Gastroesophageal sphincter (tissue), 4 donors: Measurements from ENCODE around the gene KRT222. TPM values are rescaled to one million over a fixed set of nuclear protein-coding genes. Genes with fewer than 3 reads are reported as not detected.

Experiments
- ATAC-seq: fragments of 150-250 bp; one replicate; pipeline ENCODE4 v1.9.1; 2016; ENCODE audit warnings: mild to moderate bottlenecking, moderate library complexity
- H3K27ac ChIP-seq, 4 donors: fragments of 200-600 bp; sonication (generic) in 3 of 4; 1 replicate in 3 of 4; 2 replicates in 1 of 4; pipeline ENCODE4 v1.5.1; 2016 to 2019
- H3K27me3 ChIP-seq: fragments of 200-600 bp; sonication (generic); one replicate; pipeline ENCODE4 v1.5.1; 2019
- H3K36me3 ChIP-seq, 2 donors: fragments of 200-600 bp; sonication (generic); one replicate each; pipeline ENCODE4 v1.5.1; 2019; ENCODE audit warnings: control low read depth in 1 of 2
- H3K4me1 ChIP-seq, 3 donors: fragments of 200-600 bp; sonication (generic); 1 replicate in 2 of 3; 2 replicates in 1 of 3; pipeline ENCODE4 v1.5.1; 2016 to 2019; ENCODE audit warnings: control low read depth in 2 of 3
- H3K4me3 ChIP-seq, 2 donors: fragments of 200-600 bp; sonication (generic); one replicate each; pipeline ENCODE4 v1.5.1; 2019; ENCODE audit warnings: mild to moderate bottlenecking in 1 of 2, moderate library complexity in 1 of 2
- H3K9me3 ChIP-seq, 3 donors: fragments of 200-600 bp; sonication (generic); one replicate each; pipeline ENCODE4 v1.5.1; 2017 to 2019; ENCODE audit warnings: control low read depth in 2 of 3
- EP300 ChIP-seq: sonication (generic); formaldehyde crosslinking; IDR thresholded peaks from one replicate; pipeline ENCODE4 v1.6.1; 2017; ENCODE audit warnings: antibody characterized with exemption, mild to moderate bottlenecking
- POLR2A ChIP-seq, 2 donors: fragments of 450-650 bp; IDR thresholded peaks; one replicate each; pipeline ENCODE4 v1.6.1; 2017; ENCODE audit warnings: antibody characterized with exemption in 2 of 2, mild to moderate bottlenecking in 2 of 2, moderate library complexity in 1 of 2
- POLR2AphosphoS5 ChIP-seq: sonication (generic); formaldehyde crosslinking; IDR thresholded peaks from one replicate; pipeline ENCODE4 v1.6.1; 2017; ENCODE audit warnings: antibody characterized with exemption
- WGBS, 2 donors: methylation state at CpG; one replicate each; pipeline ENCODE4 v1.1.5; 2018; ENCODE audit warnings: low coverage in 1 of 2; 5-methylcytosine and 5-hydroxymethylcytosine counted together
- total RNA-seq, 4 donors: library from RNA; depleted of rRNA; stranded (reverse); fragments of >200 nt; gene quantifications; one replicate each; pipeline ENCODE4 v1.1.0, GENCODE V29; 2016
- TF ChIP-seq, protein P1 (sequence below), 4 experiments: fragments of 200-600 bp in 2 of 4; fragments of 450-650 bp in 2 of 4; sonication (generic) in 1 of 4; IDR thresholded peaks; one replicate each; pipeline ENCODE4 v1.5.1; 2017 to 2019; ENCODE audit warnings: antibody characterized with exemption in 4 of 4, mild to moderate bottlenecking in 2 of 4, moderate library complexity in 2 of 4

Gene KRT222
- total RNA-seq, 4 donors from 2014 or later = 0.94 to 17.8 (median 1.8) TPM

DNA sequence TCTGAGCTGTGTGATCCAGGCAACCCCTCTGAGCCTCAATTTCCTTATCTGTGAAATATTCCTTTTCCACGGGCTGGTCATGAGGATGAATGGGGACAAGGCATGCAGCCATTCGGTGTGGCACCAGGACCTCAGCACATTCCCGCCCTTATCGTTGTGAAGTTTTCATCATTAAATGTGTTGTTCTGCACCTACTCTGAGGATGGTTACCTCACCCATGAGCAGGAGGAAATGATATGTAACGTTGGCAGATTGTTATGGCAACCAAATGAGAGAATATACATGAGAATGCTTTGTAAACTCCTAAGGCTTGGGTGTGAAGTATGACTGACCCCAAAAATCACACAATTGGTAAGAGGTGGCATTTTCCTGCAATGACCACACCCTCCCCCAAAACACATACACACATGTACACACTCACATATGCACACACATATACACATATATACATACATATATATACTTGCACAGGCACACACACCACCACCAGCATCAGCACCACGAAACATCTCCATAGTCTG lies 56.9 kb downstream of the KRT222 start:
- 71 to 80% methylated on average over 1 to 6 of the region's 6 CpGs for WGBS, 2 donors
- Histone ChIP-seq H3K4me3 (no peak overlapping the region), H3K27me3 (peaks cover under 1% of the 10 kb centered on the region), H3K9me3 (no peaks in the 10 kb centered on the region), H3K4me1 (no peaks in the 10 kb centered on the region), H3K36me3 (no peaks in the 10 kb centered on the region), H3K27ac (no peak overlapping the region)
- ATAC-seq = no peak
- no peak for TF ChIP-seq EP300
- TF ChIP-seq POLR2A (IDR thresholded peaks at IDR 0.05) = no peak
- TF ChIP-seq, protein P1, sequence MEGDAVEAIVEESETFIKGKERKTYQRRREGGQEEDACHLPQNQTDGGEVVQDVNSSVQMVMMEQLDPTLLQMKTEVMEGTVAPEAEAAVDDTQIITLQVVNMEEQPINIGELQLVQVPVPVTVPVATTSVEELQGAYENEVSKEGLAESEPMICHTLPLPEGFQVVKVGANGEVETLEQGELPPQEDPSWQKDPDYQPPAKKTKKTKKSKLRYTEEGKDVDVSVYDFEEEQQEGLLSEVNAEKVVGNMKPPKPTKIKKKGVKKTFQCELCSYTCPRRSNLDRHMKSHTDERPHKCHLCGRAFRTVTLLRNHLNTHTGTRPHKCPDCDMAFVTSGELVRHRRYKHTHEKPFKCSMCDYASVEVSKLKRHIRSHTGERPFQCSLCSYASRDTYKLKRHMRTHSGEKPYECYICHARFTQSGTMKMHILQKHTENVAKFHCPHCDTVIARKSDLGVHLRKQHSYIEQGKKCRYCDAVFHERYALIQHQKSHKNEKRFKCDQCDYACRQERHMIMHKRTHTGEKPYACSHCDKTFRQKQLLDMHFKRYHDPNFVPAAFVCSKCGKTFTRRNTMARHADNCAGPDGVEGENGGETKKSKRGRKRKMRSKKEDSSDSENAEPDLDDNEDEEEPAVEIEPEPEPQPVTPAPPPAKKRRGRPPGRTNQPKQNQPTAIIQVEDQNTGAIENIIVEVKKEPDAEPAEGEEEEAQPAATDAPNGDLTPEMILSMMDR (IDR thresholded peaks at IDR 0.05) = no peak
- no peak for TF ChIP-seq POLR2AphosphoS5

DNA sequence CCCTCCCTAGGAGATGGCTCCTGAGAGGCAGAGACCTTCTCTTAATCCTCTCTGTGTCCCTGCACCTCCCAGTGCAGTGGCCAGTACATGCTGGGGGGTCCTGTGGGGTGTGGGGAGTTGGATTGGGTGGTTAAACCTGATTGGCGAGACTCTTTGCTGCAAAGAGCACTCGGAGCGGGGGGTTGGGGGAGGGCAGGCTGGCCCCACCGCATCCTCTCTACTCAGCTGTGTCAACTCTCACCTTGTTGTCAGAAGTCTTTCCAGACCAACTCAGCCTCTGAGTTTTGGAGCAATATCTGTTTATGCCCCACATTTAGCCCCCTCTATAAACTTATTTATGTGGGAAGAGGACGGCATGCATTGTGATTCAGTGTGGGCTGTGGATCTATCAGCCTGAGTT lies 57.3 kb downstream of the KRT222 start:
- no peak for ATAC-seq
- 67% methylated on average over 4 of the region's 5 CpGs; no CpG with 5 or more reads in 1 of the 2 donors for WGBS, 2 donors
- Histone ChIP-seq H3K4me1 (no peaks in the 10 kb centered on the region), H3K9me3 (no peaks in the 10 kb centered on the region), H3K27me3 (no peaks in the 10 kb centered on the region), H3K27ac (no peak overlapping the region), H3K4me3 (no peak overlapping the region), H3K36me3 (no peaks in the 10 kb centered on the region)
- TF ChIP-seq, protein P1 (IDR thresholded peaks at IDR 0.05) = no peak
- TF ChIP-seq EP300 (no peak), POLR2AphosphoS5 (no peak), POLR2A (IDR thresholded peaks at IDR 0.05) (no peak)

DNA sequence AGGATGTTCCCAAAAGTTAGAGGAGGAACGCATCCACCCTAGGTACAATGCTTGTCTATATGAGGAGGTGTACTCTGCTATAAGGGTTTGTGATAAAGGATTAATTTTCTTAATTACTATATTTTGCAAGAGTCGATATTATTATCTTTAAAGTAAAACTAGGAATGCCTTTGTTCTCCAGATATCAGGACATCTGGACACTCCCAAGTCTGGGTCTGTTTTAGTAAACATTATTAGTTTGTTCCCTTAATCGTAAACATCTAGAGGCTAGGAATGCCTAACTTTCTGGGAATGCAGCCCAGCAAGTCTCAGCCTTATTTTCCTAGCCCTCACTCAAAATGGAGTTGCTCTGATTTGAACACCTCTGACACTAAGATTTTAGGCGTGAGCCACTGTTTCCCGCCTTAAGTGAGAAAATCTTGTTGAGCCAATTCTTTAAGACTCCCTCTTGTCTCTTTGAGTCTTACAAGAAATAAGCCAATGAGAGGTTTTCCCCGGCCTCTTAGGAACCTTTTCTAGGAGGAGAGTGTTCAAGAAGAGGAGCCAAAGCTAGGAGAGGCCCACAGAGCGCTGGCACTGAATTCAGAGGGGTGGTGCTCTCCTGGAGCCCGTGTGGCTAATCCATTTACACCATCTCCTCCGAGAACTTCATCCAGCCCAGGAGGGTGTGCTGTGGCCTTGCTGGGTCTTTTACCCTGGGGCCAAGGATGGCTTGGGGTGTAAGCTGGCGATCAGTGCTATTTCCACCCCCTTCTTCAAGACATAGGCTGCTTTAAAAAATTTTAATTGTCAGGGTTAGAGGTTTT lies 58.2 kb downstream of the KRT222 start:
- Histone ChIP-seq H3K4me1 (no peaks in the 10 kb centered on the region), H3K9me3 (no peaks in the 10 kb centered on the region), H3K27me3 (no peaks in the 10 kb centered on the region), H3K4me3 (no peak overlapping the region), H3K27ac (no peak overlapping the region), H3K36me3 (no peaks in the 10 kb centered on the region)
- ATAC-seq = no peak
- WGBS, 2 donors = 73 to 74% methylated on average over 7 to 8 of the region's 10 CpGs
- TF ChIP-seq EP300 (no peak), POLR2AphosphoS5 (no peak), POLR2A (IDR thresholded peaks at IDR 0.05) (no peak)
- TF ChIP-seq, protein P1 (IDR thresholded peaks at IDR 0.05) = no peak

DNA sequence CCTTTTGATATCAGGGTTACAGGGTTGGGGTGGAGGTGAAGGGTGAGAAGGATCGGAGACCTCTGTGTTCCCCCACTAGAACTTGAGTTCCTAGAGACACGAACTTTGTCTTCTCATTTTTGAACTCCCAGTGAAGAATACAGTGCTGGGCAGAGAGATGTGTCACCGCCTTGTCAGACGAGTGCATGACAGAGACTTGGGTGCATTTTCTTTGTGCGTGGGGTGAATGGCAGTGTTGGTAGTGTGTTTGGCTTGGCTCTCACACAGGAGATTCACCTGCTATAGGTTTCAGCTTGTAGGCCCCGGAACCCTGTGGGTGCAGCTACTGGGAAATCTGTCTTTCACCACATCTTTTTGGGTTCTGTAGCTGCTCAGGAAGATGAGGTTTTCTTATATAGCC lies 59.7 kb downstream of the KRT222 start:
- H3K9me3 ChIP-seq = no peaks in the 10 kb centered on the region
- TF ChIP-seq POLR2AphosphoS5 = no peak
- TF ChIP-seq POLR2A (IDR thresholded peaks at IDR 0.05) = no peak
- TF ChIP-seq, protein P1 (IDR thresholded peaks at IDR 0.05) = no peak
- no peak for TF ChIP-seq EP300
- WGBS, 2 donors = 90 to 100% methylated on average over 2 to 4 of the region's 6 CpGs
- no peak overlapping the region for H3K27ac ChIP-seq
- no peak overlapping the region for H3K4me3 ChIP-seq
- no peaks in the 10 kb centered on the region for H3K36me3 ChIP-seq
- no peaks in the 10 kb centered on the region for H3K27me3 ChIP-seq
- ATAC-seq = no peak
- H3K4me1 ChIP-seq = no peaks in the 10 kb centered on the region

Other genes starting within 250 kb of the KRT222 start
- 1 to 10 TPM in 1 of 4 donors, under 1 TPM in 3; 0.40 to 4.3 (median 0.79) TPM for gene TOP2A, start 247.3 kb downstream of the KRT222 start, total RNA-seq
- gene IGFBP4, start 221.7 kb downstream of the KRT222 start, total RNA-seq = 100 to 1,000 TPM; 209 to 428 (median 281) TPM
- 1 to 10 TPM in 1 of 4 donors, not detected in 3; 2.2 TPM for gene TNS4, start 163.6 kb downstream of the KRT222 start, total RNA-seq
- 1 to 10 TPM in 1 of 4 donors, under 1 TPM in 2, not detected in 1; 0.15 to 2.2 (median 0.35) TPM for gene CCR7, start 99.7 kb downstream of the KRT222 start, total RNA-seq
- 100 to 1,000 TPM; 102 to 131 (median 109) TPM for gene SMARCE1, start 17.4 kb downstream of the KRT222 start, total RNA-seq
- 10 to 100 TPM in 1 of 4 donors, 1 to 10 TPM in 2, not detected in 1; 1.1 to 14.7 (median 1.2) TPM for gene KRT24, start 38.6 kb upstream of the KRT222 start, total RNA-seq
- not detected for gene KRT25, start 90.2 kb upstream of the KRT222 start, total RNA-seq
- not detected for gene KRT26, start 107.0 kb upstream of the KRT222 start, total RNA-seq
- gene KRT27, start 117.4 kb upstream of the KRT222 start, total RNA-seq = not detected
- not detected for gene KRT28, start 134.8 kb upstream of the KRT222 start, total RNA-seq
- 10 to 100 TPM in 3 of 4 donors, 1 to 10 TPM in 1; 5.1 to 14.3 (median 10.6) TPM for gene KRT10, start 157.4 kb upstream of the KRT222 start, total RNA-seq
- gene KRT12, start 202.0 kb upstream of the KRT222 start, total RNA-seq = not detected
- gene KRT20, start 220.1 kb upstream of the KRT222 start, total RNA-seq = not detected